Gastrocnemius medialis (tissue), 4 donors: ENCODE data around the gene HTR3A.

Experiments
- CTCF ChIP-seq, 5 experiments: fragments of 450-650 bp in 3 of 5; fragments of 200-600 bp in 2 of 5; sonication (generic) in 2 of 5; IDR thresholded peaks in 4 of 5; conservative IDR thresholded peaks in 1 of 5; 1 replicate in 4 of 5; 2 replicates in 1 of 5; pipeline ENCODE4 v1.5.1; 2016 to 2019; ENCODE audit warnings: antibody characterized with exemption in 5 of 5, mild to moderate bottlenecking in 3 of 5, moderate library complexity in 3 of 5
- POLR2A ChIP-seq, 2 donors: fragments of 450-650 bp; IDR thresholded peaks; one replicate each; pipeline ENCODE4 v1.6.1; 2017; ENCODE audit warnings: antibody characterized with exemption in 2 of 2, mild to moderate bottlenecking in 2 of 2, moderate library complexity in 2 of 2

- no peak for TF ChIP-seq CTCF (IDR thresholded peaks at IDR 0.05 in 4 of 5, conservative IDR thresholded peaks at IDR 0.05 in 1 of 5)
- TF ChIP-seq POLR2A (IDR thresholded peaks at IDR 0.05), result no peak
These were observed 26.9 kb upstream of the HTR3A start for GRCh38 chr11:113947994-113948393.
